Measurements from ENCODE around the gene SHROOM3.

DNA sequence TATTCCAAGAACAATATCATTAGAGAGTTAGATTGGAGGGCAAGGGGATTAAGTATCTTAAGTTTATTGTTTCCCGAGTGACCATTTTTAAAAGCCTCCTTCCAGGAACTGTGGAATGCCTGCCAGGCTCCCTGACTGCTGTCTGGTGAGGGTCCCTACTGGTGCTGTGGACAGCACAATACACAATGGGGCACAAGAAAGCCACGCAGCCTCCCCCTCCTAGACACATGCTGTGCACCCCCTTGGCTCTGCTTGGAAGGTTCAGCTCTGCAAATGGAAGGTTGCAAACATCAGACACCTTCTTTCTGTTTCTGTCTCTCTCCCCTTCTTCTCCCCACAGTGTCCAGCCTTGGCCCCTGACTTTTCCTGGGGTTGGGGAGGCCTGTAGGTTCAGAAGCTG lies 153.2 kb downstream of the SHROOM3 start:
- TF ChIP-seq, protein P1, sequence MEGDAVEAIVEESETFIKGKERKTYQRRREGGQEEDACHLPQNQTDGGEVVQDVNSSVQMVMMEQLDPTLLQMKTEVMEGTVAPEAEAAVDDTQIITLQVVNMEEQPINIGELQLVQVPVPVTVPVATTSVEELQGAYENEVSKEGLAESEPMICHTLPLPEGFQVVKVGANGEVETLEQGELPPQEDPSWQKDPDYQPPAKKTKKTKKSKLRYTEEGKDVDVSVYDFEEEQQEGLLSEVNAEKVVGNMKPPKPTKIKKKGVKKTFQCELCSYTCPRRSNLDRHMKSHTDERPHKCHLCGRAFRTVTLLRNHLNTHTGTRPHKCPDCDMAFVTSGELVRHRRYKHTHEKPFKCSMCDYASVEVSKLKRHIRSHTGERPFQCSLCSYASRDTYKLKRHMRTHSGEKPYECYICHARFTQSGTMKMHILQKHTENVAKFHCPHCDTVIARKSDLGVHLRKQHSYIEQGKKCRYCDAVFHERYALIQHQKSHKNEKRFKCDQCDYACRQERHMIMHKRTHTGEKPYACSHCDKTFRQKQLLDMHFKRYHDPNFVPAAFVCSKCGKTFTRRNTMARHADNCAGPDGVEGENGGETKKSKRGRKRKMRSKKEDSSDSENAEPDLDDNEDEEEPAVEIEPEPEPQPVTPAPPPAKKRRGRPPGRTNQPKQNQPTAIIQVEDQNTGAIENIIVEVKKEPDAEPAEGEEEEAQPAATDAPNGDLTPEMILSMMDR (IDR thresholded peaks at IDR 0.05), result no peak
- no peak for TF ChIP-seq EZH2 (IDR thresholded peaks at IDR 0.05; ENCODE audit: borderline replicate concordance, insufficient read depth, low read depth, low read length, poor library complexity, severe bottlenecking)
